Gastroesophageal sphincter (tissue), 4 donors: ENCODE results near the gene ZBED4. TPM values are rescaled to one million over a fixed set of nuclear protein-coding genes. Genes with fewer than 3 reads are reported as not detected.

Experiments
- ATAC-seq: fragments of 150-250 bp; one replicate; pipeline ENCODE4 v1.9.1; 2016; ENCODE audit warnings: mild to moderate bottlenecking, moderate library complexity
- H3K27ac ChIP-seq, 4 donors: fragments of 200-600 bp; sonication (generic) in 3 of 4; 1 replicate in 3 of 4; 2 replicates in 1 of 4; pipeline ENCODE4 v1.5.1; 2016 to 2019
- H3K27me3 ChIP-seq: fragments of 200-600 bp; sonication (generic); one replicate; pipeline ENCODE4 v1.5.1; 2019
- H3K36me3 ChIP-seq, 2 donors: fragments of 200-600 bp; sonication (generic); one replicate each; pipeline ENCODE4 v1.5.1; 2019; ENCODE audit warnings: control low read depth in 1 of 2
- H3K4me1 ChIP-seq, 3 donors: fragments of 200-600 bp; sonication (generic); 1 replicate in 2 of 3; 2 replicates in 1 of 3; pipeline ENCODE4 v1.5.1; 2016 to 2019; ENCODE audit warnings: control low read depth in 2 of 3
- H3K4me3 ChIP-seq, 2 donors: fragments of 200-600 bp; sonication (generic); one replicate each; pipeline ENCODE4 v1.5.1; 2019; ENCODE audit warnings: mild to moderate bottlenecking in 1 of 2, moderate library complexity in 1 of 2
- H3K9me3 ChIP-seq, 3 donors: fragments of 200-600 bp; sonication (generic); one replicate each; pipeline ENCODE4 v1.5.1; 2017 to 2019; ENCODE audit warnings: control low read depth in 2 of 3
- EP300 ChIP-seq: sonication (generic); formaldehyde crosslinking; IDR thresholded peaks from one replicate; pipeline ENCODE4 v1.6.1; 2017; ENCODE audit warnings: antibody characterized with exemption, mild to moderate bottlenecking
- POLR2A ChIP-seq, 2 donors: fragments of 450-650 bp; IDR thresholded peaks; one replicate each; pipeline ENCODE4 v1.6.1; 2017; ENCODE audit warnings: antibody characterized with exemption in 2 of 2, mild to moderate bottlenecking in 2 of 2, moderate library complexity in 1 of 2
- POLR2AphosphoS5 ChIP-seq: sonication (generic); formaldehyde crosslinking; IDR thresholded peaks from one replicate; pipeline ENCODE4 v1.6.1; 2017; ENCODE audit warnings: antibody characterized with exemption
- WGBS, 2 donors: methylation state at CpG; one replicate each; pipeline ENCODE4 v1.1.5; 2018; ENCODE audit warnings: low coverage in 1 of 2; 5-methylcytosine and 5-hydroxymethylcytosine counted together
- total RNA-seq, 4 donors: library from RNA; depleted of rRNA; stranded (reverse); fragments of >200 nt; gene quantifications; one replicate each; pipeline ENCODE4 v1.1.0, GENCODE V29; 2016
- TF ChIP-seq, protein P1 (sequence below), 4 experiments: fragments of 200-600 bp in 2 of 4; fragments of 450-650 bp in 2 of 4; sonication (generic) in 1 of 4; IDR thresholded peaks; one replicate each; pipeline ENCODE4 v1.5.1; 2017 to 2019; ENCODE audit warnings: antibody characterized with exemption in 4 of 4, mild to moderate bottlenecking in 2 of 4, moderate library complexity in 2 of 4

Gene ZBED4
- total RNA-seq, 4 donors from 2014 or later = 6.9 to 12.3 (median 7.1) TPM

DNA sequence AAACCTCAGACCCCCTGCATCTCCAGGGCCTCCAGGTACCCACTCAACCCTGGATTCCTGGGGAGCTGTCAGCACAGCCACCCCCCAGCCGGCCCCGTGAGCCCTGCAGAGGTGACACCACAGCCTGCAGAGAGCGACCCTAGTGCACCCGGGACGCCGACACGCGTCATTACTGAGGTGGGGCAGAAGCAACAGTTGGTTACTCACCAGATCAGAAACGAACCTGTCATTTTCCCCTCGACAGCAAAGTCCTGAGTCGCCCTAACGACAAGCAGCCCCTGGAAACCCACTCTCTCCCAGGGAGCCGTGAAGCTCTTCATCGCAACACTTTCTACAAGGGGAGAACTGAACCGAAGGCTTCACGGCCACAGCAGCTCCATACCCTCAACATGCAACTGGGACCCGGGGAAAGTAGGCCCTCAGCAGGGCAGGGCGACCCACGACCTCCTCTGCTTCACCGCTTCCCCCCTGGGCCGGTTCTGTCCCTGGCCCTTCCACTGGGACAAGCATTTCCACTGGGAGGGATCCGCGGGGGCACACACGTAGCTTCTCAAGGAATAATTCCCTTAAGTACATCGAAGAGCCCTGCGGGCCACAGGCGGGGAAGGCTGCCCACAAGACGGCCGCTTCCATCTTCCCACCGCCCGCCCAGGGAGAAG, 27.6 kb upstream of the ZBED4 start:
- Histone ChIP-seq H3K27me3 (no peaks in the 10 kb centered on the region), H3K4me3 (peak overlapping the region; percentile 47 to 86), H3K36me3 (peaks cover 0 to 38% of the 10 kb centered on the region in 2 donors), H3K9me3 (peaks cover 0 to 11% (median 0%) of the 10 kb centered on the region in 3 donors), H3K27ac (peak overlapping the region in 3 of 4 donors; percentile 84 to 95 (median 93)), H3K4me1 (peaks cover 0 to 64% (median 33%) of the 10 kb centered on the region in 3 donors)
- WGBS, 2 donors = no CpG with 5 or more reads among the region's 31 CpGs
- ATAC-seq = no peak
- TF ChIP-seq EP300 (no peak), POLR2A (IDR thresholded peaks at IDR 0.05) (no peak), POLR2AphosphoS5 (no peak)
- TF ChIP-seq, protein P1, sequence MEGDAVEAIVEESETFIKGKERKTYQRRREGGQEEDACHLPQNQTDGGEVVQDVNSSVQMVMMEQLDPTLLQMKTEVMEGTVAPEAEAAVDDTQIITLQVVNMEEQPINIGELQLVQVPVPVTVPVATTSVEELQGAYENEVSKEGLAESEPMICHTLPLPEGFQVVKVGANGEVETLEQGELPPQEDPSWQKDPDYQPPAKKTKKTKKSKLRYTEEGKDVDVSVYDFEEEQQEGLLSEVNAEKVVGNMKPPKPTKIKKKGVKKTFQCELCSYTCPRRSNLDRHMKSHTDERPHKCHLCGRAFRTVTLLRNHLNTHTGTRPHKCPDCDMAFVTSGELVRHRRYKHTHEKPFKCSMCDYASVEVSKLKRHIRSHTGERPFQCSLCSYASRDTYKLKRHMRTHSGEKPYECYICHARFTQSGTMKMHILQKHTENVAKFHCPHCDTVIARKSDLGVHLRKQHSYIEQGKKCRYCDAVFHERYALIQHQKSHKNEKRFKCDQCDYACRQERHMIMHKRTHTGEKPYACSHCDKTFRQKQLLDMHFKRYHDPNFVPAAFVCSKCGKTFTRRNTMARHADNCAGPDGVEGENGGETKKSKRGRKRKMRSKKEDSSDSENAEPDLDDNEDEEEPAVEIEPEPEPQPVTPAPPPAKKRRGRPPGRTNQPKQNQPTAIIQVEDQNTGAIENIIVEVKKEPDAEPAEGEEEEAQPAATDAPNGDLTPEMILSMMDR (IDR thresholded peaks at IDR 0.05) = no peak

DNA sequence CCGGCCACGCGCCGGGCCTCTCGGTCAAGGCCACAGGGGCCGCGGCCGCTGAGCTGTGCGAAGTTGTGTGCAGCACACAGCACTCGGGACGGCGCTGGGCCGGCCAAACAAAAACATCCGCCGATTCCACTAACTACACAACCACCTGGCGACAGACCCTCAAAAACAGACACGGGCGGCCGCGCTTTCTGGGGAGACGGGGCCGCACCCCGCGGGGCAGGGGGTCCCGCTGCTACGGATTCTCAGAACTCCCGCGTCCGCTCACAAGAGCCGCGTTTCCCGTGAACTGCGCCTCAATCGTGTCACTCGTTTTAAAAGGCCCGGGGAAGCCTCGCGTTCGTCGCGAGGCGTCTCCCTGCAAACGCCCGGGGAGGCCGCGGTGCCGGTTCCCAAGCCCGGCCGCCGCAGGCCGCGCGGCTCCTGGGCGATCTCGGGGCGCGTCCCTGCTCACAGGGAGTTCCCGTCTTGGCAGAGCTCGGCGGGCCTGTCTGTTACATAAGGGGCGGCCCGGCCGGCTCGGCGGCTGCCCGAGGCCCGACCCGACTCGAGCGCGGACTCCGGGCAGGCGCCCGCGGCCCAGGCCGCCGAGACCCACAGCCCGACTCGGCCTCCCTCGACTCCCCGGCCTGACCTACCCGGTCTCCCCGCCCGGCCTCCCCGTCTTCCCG, 26.9 kb upstream of the ZBED4 start:
- Histone ChIP-seq H3K9me3 (peaks cover 0 to 18% (median 0%) of the 10 kb centered on the region in 3 donors), H3K4me3 (peak overlapping the region; percentile 47 to 86), H3K27ac (peak overlapping the region; percentile 77 to 95 (median 88)), H3K27me3 (no peaks in the 10 kb centered on the region), H3K36me3 (peaks cover 0 to 34% of the 10 kb centered on the region in 2 donors), H3K4me1 (peaks cover 0 to 57% (median 31%) of the 10 kb centered on the region in 3 donors)
- WGBS, 2 donors = no CpG with 5 or more reads among the region's 86 CpGs
- peak; percentile 62 for ATAC-seq
- TF ChIP-seq POLR2AphosphoS5 = no peak
- TF ChIP-seq EP300 = no peak
- TF ChIP-seq POLR2A (IDR thresholded peaks at IDR 0.05) = peak in 1 of 2 donors; percentile 18
- TF ChIP-seq, protein P1 (IDR thresholded peaks at IDR 0.05) = no peak

GRCh38 chr22:49827271-49827852, 26.3 kb upstream of the ZBED4 start:
- ATAC-seq = peak; percentile 49
- peak overlapping the region; percentile 77 to 95 (median 88) for H3K27ac ChIP-seq

DNA sequence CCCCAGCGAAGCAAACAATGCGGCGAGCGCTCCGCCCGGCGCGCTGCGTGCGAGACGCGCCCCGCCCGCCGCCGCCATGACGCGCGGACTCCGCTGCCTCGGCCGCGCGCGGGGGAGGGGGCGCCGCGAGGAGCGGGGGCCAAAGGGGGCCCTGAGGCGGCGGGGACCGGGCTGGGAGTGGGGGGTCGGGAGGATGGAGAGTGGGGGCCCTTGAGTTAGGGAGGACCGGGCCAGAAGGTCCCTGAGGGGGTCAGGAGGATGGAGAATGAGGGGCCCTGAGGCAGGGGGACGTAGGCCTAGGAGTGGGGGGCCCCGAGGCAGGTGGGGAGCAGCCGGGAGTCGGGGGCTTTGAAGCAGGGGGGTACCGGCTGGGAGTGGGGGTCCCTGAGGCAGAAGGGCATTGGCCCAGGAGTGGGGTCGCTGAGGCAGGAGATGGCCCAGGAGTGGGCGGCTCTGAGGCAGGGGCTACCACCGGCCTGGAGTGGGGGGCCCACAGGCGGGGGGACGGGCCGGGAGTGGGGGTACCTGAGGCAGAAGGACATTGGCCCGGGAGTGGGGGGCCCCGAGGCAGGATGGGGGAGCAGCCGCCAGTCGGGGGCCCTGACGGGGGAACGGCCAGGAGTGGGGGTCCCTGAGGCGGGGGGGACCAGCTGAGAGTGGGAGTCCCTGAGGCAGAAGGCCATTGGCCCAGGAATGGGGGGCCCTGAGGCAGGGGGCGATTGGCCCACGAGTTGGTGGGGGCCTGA, 25.6 kb upstream of the ZBED4 start, which contains the start of gene BRD1:
TSS of gene BRD1 (minus strand) at position 21 of the 746 bp plus-strand sequence. CDS start 3,556 bp downstream, outside the sequence.
- TF ChIP-seq EP300 (no peak), POLR2A (IDR thresholded peaks at IDR 0.05) (peak in 1 of 2 donors; percentile 16), POLR2AphosphoS5 (no peak)
- peak; percentile 82 for ATAC-seq

More at GRCh38 chr22:49827271-49827852, 26.3 kb upstream of the ZBED4 start:
- Histone ChIP-seq H3K36me3 (peaks cover 0 to 28% of the 10 kb centered on the region in 2 donors), H3K27me3 (no peaks in the 10 kb centered on the region), H3K4me3 (peak overlapping the region; percentile 47 to 86), H3K9me3 (peaks cover 0 to 18% (median 0%) of the 10 kb centered on the region in 3 donors), H3K4me1 (peaks cover 0 to 51% (median 30%) of the 10 kb centered on the region in 3 donors)
- no CpG with 5 or more reads among the region's 110 CpGs for WGBS, 2 donors
- TF ChIP-seq POLR2AphosphoS5 = no peak
- TF ChIP-seq, protein P1 (IDR thresholded peaks at IDR 0.05) = no peak
- no peak for TF ChIP-seq EP300
- no peak for TF ChIP-seq POLR2A (IDR thresholded peaks at IDR 0.05)

More for the DNA sequence above, 25.6 kb upstream of the ZBED4 start, which contains the start of gene BRD1:
- peaks cover 0 to 21% of the 10 kb centered on the region in 2 donors for H3K36me3 ChIP-seq
- peaks cover 0 to 44% (median 30%) of the 10 kb centered on the region in 3 donors for H3K4me1 ChIP-seq
- 80% methylated on average over 1 of the region's 54 CpGs; no CpG with 5 or more reads in 1 of the 2 donors for WGBS, 2 donors
- H3K4me3 ChIP-seq = peak within 1 kb of the TSS; percentile 53 to 86
- peaks cover 0 to 18% (median 0%) of the 10 kb centered on the region in 3 donors for H3K9me3 ChIP-seq
- H3K27ac ChIP-seq = peak within 1 kb of the TSS; percentile 84 to 95 (median 89)
- no peaks in the 10 kb centered on the region for H3K27me3 ChIP-seq
